PC-3 (cell line): ENCODE results near the gene KRT6A. TPM values are rescaled to one million over a fixed set of nuclear protein-coding genes. Genes with fewer than 3 reads are reported as not detected.

ENCODE experiments used
- ATAC-seq: fragments of 200-7000 bp; cut with Tn5 transposase; 2 replicates; pipeline ENCODE4 v1.9.1; 2020; ENCODE audit warnings: mild to moderate bottlenecking, moderate library complexity
- BruUV-seq: library from RNA; stranded (reverse); fragments of 400-500 nt; replicated peaks from 2 replicates; lab custom pipeline; 2021; lab: Mats Ljungman, UMichigan
- CTCF ChIA-PET: fragments of 300-600 bp; sonication (Branson Sonifier 250); formaldehyde crosslinking; loops from one replicate; lab custom pipeline; 2022; ENCODE audit warnings: antibody characterized with exemption; lab: Charles Lee
- POLR2A ChIA-PET: fragments of 300-600 bp; sonication (Branson Sonifier 250); formaldehyde crosslinking; loops from one replicate; lab custom pipeline; 2022; ENCODE audit warnings: antibody characterized with exemption; ENCODE audit not compliant: unreplicated experiment; lab: Charles Lee
- DNase-seq: peaks from one replicate; pipeline ENCODE4 v3.0.0-alpha.2; 2015
- H2AFZ ChIP-seq: fragments of 300-600 bp; sonication (generic); 2 replicates; pipeline ENCODE4 v1.6.0; 2016; ENCODE audit warnings: antibody characterized with exemption, low read length
- H3F3A ChIP-seq: fragments of 300-600 bp; sonication (generic); one replicate; pipeline ENCODE4 v1.6.0; 2017; ENCODE audit warnings: antibody characterized with exemption, low read length, control low read depth, mild to moderate bottlenecking; ENCODE audit not compliant: unreplicated experiment
- H3K27ac ChIP-seq: fragments of 300-600 bp; sonication (generic); 2 replicates; pipeline ENCODE4 v1.5.1; 2016; ENCODE audit warnings: mild to moderate bottlenecking, low read length
- H3K27me3 ChIP-seq: fragments of 300-600 bp; sonication (generic); 2 replicates; pipeline ENCODE4 v1.6.1; 2016; ENCODE audit warnings: low read length, mixed read lengths
- H3K36me3 ChIP-seq: fragments of 300-600 bp; sonication (generic); 2 replicates; pipeline ENCODE4 v1.6.1; 2016; ENCODE audit warnings: low read depth, mixed run types, low read length, mixed read lengths
- H3K4me1 ChIP-seq: fragments of 300-600 bp; sonication (generic); 2 replicates; pipeline ENCODE4 v1.5.1; 2016; ENCODE audit warnings: low read length; ENCODE audit not compliant: insufficient read depth
- H3K4me2 ChIP-seq: fragments of 300-600 bp; sonication (generic); 2 replicates; pipeline ENCODE4 v1.6.0; 2016; ENCODE audit warnings: low read length
- H3K4me3 ChIP-seq: fragments of 300-600 bp; sonication (generic); 2 replicates; pipeline ENCODE4 v1.5.1; 2016; ENCODE audit warnings: mild to moderate bottlenecking, low read length, mixed read lengths
- H3K79me2 ChIP-seq: fragments of 300-600 bp; sonication (generic); 2 replicates; pipeline ENCODE4 v1.6.1; 2017; ENCODE audit warnings: low read length, mixed read lengths
- H3K9ac ChIP-seq: fragments of 300-600 bp; sonication (generic); 2 replicates; pipeline ENCODE4 v1.6.0; 2016; ENCODE audit warnings: mild to moderate bottlenecking, low read length
- H3K9me2 ChIP-seq: fragments of 300-600 bp; sonication (generic); replicated peaks from 2 replicates; pipeline ENCODE4 v1.6.1; 2016; ENCODE audit warnings: mixed run types, low read length, mixed read lengths
- H3K9me3 ChIP-seq: fragments of 300-600 bp; sonication (generic); 2 replicates; pipeline ENCODE4 v1.6.1; 2016; ENCODE audit warnings: low read length, mixed read lengths
- H4K20me1 ChIP-seq: fragments of 300-600 bp; sonication (generic); 2 replicates; pipeline ENCODE4 v1.6.1; 2016; ENCODE audit warnings: low read length, mixed read lengths
- EZH2 ChIP-seq: fragments of 300-600 bp; sonication (generic); IDR thresholded peaks from one replicate; pipeline ENCODE4 v1.6.1; 2017; ENCODE audit warnings: antibody characterized with exemption, mild to moderate bottlenecking, low read length; ENCODE audit not compliant: unreplicated experiment
- EZH2phosphoT487 ChIP-seq: fragments of 300-600 bp; sonication (generic); IDR thresholded peaks from 2 replicates; pipeline ENCODE4 v1.6.1; 2018; ENCODE audit warnings: mild to moderate bottlenecking, antibody characterized with exemption, low read length, borderline replicate concordance
- intact Hi-C: fragments of 100-400 bp; cut with micrococcal nuclease; formaldehyde crosslinking; loops from 2 replicates; pipeline ENCODE4 v1.9.0; 2023
- total RNA-seq: library from RNA; depleted of rRNA; stranded (reverse); fragments of >200 nt; gene quantifications from 2 replicates; pipeline ENCODE4 v1.2.3, GENCODE V29; 2014
- TF ChIP-seq, protein P1 (sequence below): fragments of 300-600 bp; sonication (generic); conservative IDR thresholded peaks from 2 replicates; pipeline ENCODE4 v1.5.1; 2017; ENCODE audit warnings: antibody characterized with exemption, low read depth, mild to moderate bottlenecking, low read length

KRT6A gene
- total RNA-seq, 1 experiment from 2014 or later = 46.3 TPM

DNA sequence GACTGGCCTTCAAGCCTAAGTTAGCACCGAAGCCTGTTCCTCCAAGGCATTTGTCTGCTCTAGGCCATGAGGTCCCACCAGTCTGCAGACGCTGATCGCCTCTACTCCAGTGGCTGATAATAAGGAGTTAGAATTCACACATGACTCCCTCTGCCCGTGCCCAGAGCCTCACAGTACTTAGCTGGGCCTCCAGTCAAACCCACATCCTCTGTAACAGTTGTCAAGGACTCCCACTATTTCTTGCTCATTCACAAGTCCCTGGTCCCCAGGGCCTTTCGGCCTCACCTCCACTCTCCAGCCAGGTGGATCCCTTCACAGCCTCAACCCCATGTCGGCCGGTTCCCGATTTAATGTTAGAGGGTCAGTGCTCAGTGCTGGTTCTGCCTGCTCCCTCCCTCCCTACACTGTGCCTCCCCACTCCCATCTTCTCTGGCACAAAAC is 33.5 kb upstream of the KRT6A start:
- POLR2A ChIA-PET = no interaction called here
- Histone ChIP-seq H4K20me1 (no peaks in the 10 kb centered on the region), H3K79me2 (no peaks in the 10 kb centered on the region), H3K4me1 (peaks cover 8% of the 10 kb centered on the region), H3F3A (no peaks in the 10 kb centered on the region), H3K9ac (no peak overlapping the region), H3K27me3 (no peaks in the 10 kb centered on the region), H3K4me3 (no peak overlapping the region), H3K36me3 (no peaks in the 10 kb centered on the region), H3K4me2 (no peak overlapping the region), H3K9me2 (no peaks in the 10 kb centered on the region), H3K9me3 (no peaks in the 10 kb centered on the region), H2AFZ (no peak overlapping the region), H3K27ac (no peak overlapping the region)
- no peak for DNase-seq
- intact Hi-C loops = no loop called here
- ATAC-seq = no peak
- TF ChIP-seq EZH2phosphoT487 (no peak), EZH2 (no peak)
- TF ChIP-seq, protein P1, sequence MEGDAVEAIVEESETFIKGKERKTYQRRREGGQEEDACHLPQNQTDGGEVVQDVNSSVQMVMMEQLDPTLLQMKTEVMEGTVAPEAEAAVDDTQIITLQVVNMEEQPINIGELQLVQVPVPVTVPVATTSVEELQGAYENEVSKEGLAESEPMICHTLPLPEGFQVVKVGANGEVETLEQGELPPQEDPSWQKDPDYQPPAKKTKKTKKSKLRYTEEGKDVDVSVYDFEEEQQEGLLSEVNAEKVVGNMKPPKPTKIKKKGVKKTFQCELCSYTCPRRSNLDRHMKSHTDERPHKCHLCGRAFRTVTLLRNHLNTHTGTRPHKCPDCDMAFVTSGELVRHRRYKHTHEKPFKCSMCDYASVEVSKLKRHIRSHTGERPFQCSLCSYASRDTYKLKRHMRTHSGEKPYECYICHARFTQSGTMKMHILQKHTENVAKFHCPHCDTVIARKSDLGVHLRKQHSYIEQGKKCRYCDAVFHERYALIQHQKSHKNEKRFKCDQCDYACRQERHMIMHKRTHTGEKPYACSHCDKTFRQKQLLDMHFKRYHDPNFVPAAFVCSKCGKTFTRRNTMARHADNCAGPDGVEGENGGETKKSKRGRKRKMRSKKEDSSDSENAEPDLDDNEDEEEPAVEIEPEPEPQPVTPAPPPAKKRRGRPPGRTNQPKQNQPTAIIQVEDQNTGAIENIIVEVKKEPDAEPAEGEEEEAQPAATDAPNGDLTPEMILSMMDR = no peak
- CTCF ChIA-PET = no interaction called here
- no TSS peak for BruUV-seq

DNA sequence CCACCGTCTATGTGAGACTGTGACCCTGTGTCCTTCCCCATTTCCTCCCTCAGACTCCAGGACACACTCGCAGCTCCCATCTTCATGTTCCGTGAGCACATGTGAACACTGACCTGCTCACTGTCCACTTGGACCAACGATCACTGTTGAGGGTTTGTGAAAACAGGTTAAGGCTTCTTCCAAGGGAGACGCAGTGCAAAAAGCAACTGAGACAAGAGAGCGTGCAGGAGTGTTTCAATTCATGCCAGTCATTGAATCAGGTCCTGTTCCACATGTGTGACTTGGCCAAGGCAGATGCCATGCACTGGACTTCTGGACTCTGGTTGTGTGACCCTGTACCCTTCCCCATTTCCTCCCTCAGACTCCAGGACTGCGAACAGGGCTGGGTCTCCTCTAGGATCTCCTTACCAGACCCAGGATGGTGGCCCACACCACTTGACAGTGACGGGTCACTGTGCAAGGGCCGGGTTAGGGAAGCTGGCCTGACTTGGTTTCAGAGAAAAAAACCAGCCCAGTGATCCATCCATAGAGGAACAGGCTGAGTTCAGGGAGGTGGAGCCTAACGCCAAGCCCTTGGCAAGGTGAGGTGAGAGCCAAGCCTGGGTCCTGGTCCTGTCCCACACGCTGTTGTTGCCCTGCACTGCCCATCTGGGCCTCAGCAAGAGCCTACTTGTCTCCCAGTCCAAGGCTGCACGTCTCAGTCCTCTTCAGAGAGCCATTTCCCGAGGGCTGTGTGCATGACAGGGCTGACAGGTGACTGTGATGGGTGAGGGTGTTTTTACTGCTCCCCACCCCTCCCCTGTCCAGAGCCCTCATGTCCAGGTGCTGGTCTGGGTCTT is 32.8 kb upstream of the KRT6A start:
- Histone ChIP-seq H3K27ac (no peak overlapping the region), H3K9me2 (no peaks in the 10 kb centered on the region), H3K4me2 (no peak overlapping the region), H3K9me3 (no peaks in the 10 kb centered on the region), H3K9ac (no peak overlapping the region), H3K4me1 (peaks cover 15% of the 10 kb centered on the region), H2AFZ (no peak overlapping the region), H3F3A (no peaks in the 10 kb centered on the region), H3K27me3 (no peaks in the 10 kb centered on the region), H3K4me3 (no peak overlapping the region), H3K79me2 (no peaks in the 10 kb centered on the region), H4K20me1 (no peaks in the 10 kb centered on the region), H3K36me3 (no peaks in the 10 kb centered on the region)
- BruUV-seq = no TSS peak
- TF ChIP-seq, protein P1 = no peak
- TF ChIP-seq EZH2 = no peak
- no peak for TF ChIP-seq EZH2phosphoT487
- DNase-seq (no peak), ATAC-seq (no peak)
- ChIA-PET POLR2A (no interaction called here), CTCF (no interaction called here)
- intact Hi-C loops = no loop called here

DNA sequence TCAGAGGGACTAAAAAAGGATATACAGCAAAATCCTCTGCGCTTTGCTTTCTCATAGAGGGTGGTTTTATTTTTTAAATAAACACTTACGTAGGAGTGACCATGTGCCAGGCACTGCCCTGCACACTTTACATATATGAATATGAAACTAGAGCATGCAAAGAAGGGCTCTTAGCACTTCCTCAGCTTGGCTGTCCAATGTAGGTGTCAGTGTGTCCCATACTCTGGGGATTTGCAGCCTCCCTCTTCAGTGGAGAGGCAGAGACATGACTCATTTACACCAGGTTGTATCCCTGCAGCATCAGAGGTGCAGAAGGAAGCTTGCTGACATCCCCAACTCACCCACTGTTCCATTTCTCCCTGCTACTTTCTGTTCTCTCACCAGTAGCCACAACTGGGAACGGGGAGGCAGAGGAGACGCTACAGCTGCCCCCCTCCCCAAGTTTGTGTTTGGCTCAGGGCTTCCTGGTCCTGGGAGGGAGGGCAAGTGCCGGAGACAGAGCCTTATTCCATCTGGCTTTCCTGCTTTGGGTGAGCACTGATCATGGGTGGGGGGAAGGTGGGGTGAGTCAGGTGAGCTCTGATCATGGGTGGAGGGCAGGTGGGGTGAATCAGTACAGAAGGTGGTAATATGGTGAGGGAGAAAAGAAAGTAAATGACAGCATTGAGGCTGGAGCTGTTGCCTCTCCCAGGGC is 32.0 kb upstream of the KRT6A start:
- no peak for DNase-seq
- peaks cover 15% of the 10 kb centered on the region for H3K4me1 ChIP-seq

More for the DNA sequence above, 32.0 kb upstream of the KRT6A start:
- ChIA-PET CTCF (no interaction called here), POLR2A (no interaction called here)
- Histone ChIP-seq H3K79me2 (no peaks in the 10 kb centered on the region), H3K9me2 (no peaks in the 10 kb centered on the region), H3K4me3 (no peak overlapping the region), H3K9ac (no peak overlapping the region), H3K27me3 (no peaks in the 10 kb centered on the region), H3F3A (no peaks in the 10 kb centered on the region), H3K36me3 (no peaks in the 10 kb centered on the region), H3K4me2 (no peak overlapping the region), H4K20me1 (no peaks in the 10 kb centered on the region), H3K9me3 (no peaks in the 10 kb centered on the region), H3K27ac (no peak overlapping the region), H2AFZ (no peak overlapping the region)
- intact Hi-C loops = no loop called here
- no peak for ATAC-seq
- TF ChIP-seq, protein P1 = no peak
- TF ChIP-seq EZH2phosphoT487 (no peak), EZH2 (no peak)
- BruUV-seq = no TSS peak
